Right lobe of liver (tissue), 4 donors: ENCODE data around the gene ATG2A.

Experiments used
- CTCF ChIP-seq, 4 donors: fragments of 200-600 bp in 3 of 4; fragments of 450-650 bp in 1 of 4; IDR thresholded peaks; one replicate each; pipeline versions ENCODE4 v1.5.1 to v1.8.0; 2016 to 2022; ENCODE audit warnings: antibody characterized with exemption in 4 of 4, mild to moderate bottlenecking in 2 of 4
- POLR2A ChIP-seq: fragments of 450-650 bp; IDR thresholded peaks from one replicate; pipeline ENCODE4 v1.6.1; 2017; ENCODE audit warnings: antibody characterized with exemption, mild to moderate bottlenecking
- donor health status: DM: no; HTN: no; CAD: no.
- donor health status: DM: no; HTN: no; CAD: no.
- donor health status: DM: no; HTN: yes; CAD: no.

- TF ChIP-seq CTCF (IDR thresholded peaks at IDR 0.05): no peak
- no peak for TF ChIP-seq POLR2A
These were observed 8.2 kb downstream of the ATG2A start for GRCh38 chr11:64908766-64909165.
